GM21381 (cell line): Measurements from ENCODE around the gene ACSF3.

ENCODE experiments used
- ATAC-seq: cut with Tn5 transposase; IDR thresholded peaks from one replicate; pipeline ENCODE4 v1.9.1; 2021; ENCODE audit warnings: mild to moderate bottlenecking, moderate library complexity; ENCODE audit not compliant: unreplicated experiment

ACSF3 gene

DNA sequence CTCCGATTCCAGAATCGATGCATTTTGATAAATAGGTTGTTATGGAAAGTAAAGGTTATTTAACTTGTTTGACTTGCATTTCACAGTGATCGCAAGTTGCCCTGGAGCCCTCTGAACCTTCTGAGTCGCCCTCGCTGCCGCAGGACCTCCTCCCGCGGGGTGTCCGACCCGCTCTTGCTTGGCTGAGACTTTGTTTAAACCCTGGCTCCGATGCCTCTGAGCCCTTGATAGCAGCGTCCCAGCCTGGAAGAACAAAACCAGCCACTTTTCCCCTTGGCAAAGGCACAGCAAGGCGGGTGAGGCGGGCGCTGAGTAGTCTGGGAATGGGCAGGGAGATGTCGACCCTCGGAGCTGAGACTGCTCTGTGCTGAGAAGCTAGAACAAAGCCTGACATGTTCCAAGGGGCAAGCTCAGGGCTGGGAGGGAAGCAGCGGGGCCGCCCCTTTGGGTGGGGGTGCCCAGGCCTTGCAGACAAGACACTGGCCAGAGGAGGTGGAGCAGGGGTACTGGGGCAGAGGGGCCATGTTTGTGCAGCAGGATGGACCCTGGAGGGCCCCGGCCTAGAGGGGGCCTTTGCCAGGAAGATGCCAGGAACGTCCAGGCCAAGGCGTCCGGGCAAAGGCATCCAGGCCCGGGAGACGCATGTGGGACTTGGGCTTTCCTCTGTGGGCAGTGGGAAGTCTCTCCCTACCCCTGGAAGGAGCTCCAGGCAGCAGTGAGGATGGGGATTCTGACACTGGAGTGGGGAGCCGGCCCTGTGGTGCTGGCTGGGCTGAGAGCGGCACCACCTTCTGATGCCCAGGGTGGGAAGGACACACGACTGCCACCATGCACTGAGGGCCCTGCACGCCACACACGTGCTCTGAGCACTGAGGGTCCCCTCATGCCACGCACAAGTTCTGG is 47.6 kb downstream of the ACSF3 start:
- no peak for ATAC-seq

DNA sequence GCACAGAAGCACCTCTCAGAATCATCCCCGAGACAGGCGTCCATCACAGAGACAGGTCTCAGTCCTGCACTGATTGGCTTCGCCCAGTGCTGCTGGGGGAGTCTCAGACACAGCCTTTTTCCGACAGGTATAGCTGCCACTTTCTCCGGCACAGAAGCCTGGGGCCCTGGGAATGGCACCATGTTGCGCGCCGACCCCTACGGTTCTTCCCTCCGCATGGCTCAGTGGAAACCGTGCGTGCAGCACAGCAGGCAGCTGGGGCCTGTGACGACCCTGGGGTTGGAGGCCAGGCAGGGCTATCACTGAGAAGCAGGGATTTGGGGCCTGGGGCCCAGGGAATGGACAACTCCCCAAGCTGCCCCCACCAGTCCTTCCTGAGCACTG is 48.2 kb downstream of the ACSF3 start:
- ATAC-seq: no peak

DNA sequence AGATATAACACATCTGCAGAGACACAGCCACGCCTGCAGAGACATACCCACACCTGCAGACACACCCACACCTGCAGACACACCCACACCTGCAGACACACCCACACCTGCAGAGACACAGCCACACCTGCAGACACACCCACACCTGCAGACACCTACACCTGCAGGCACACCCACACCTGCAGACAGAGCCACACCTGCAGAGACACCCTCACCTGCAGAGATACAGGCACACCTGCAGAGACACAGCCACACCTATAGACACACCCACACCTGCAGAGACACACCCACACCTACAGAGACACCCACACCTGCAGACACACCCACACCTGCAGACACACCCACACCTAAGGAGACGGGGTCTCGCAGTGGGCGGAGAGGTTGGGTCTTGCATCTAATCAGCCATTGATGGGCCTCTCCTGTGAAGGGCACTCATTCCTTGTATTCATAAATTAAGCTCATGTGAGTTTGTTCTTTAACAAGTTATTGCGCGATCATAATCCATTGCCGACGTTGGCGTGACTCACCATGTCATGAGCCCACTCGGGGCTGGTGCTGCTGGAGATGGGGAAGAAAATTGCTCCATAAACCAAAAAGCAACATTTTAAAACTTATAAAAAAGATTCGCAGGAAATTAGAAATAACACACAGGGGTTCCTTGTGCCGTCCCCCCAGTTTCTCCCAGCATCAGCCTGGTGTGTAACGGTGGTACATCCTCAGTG is 49.0 kb downstream of the ACSF3 start:
- no peak for ATAC-seq

DNA sequence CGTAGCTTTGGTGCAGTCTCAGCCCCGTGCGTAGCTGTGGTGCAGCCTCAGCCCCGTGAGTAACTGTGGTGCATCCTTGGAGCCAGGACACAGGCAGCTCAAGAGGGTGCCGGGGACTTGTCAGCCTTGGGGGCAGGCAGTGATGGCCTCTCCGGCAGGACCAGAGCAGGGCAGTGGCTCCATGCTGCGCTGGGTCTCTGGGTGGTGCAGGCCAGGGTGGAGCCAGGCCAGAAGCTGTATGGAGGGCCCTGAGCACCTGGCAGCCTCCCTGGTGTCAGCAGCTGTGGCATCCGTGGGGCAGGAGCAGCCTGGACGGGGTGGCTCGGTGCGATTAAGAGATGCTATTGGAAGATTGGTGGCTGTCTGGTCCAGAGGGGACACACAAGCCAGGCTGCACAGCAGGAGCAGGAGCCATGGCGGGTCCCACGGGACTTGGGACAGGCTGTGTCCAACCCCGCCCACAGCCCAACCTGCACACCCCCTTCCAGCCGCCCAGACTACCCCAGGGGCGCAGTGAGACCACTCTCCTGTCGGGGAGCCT is 49.6 kb downstream of the ACSF3 start:
- no peak for ATAC-seq

DNA sequence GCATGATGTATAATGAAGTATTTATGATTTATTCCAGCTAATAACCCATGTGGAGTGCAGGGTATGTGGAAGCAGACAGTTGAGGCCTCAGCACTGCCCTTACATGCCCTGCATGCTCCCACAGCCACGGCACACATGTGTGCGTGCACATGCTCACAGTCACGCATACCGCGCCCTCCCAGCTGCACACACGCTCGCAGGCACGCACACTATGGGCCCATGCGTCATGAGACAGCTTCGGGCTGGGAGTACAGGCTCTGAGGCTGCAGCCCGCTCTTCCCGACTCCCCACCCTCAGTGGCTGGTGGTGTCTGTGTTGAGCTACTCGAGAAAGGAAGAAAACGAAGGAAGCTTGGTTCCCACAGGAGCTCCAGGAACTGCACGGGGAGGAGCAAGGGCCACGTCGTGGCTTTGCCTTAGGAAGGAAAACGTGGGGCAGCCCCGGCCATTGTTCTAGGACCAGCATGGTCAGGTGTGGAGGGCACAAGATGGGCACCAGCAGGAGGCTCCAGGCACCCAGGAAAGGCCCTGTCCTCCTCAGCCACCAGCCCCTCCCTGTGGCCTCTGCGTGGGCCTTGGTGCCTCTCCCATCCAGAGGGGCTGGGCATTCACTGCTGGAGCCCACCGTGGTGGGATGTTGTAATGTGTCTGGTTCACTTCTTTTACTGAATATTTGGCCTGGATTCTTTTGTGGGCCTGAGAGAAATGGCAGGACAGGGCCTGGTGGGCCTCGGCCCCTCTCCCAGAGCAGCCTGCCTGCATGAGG is 50.4 kb downstream of the ACSF3 start:
- no peak for ATAC-seq

DNA sequence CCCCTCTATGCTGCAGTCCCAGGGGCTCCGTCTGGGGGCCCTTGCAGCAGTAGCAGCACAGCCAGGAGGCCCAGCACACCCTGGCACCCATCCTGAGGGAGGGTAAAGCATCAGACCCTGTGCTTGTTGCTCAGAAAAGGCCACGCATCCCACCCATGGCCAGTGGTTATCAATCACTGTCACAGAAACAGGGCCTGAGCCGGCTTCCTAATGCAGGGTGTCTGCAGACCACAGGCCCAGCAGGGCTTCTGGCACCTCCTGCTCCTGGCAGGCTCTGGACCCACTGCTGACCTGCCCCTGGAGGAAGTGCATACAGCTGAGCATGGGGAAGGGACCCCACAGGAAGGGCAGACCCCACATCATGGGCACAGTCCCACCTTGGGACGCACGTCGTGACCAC is 51.0 kb downstream of the ACSF3 start:
- ATAC-seq: no peak

DNA sequence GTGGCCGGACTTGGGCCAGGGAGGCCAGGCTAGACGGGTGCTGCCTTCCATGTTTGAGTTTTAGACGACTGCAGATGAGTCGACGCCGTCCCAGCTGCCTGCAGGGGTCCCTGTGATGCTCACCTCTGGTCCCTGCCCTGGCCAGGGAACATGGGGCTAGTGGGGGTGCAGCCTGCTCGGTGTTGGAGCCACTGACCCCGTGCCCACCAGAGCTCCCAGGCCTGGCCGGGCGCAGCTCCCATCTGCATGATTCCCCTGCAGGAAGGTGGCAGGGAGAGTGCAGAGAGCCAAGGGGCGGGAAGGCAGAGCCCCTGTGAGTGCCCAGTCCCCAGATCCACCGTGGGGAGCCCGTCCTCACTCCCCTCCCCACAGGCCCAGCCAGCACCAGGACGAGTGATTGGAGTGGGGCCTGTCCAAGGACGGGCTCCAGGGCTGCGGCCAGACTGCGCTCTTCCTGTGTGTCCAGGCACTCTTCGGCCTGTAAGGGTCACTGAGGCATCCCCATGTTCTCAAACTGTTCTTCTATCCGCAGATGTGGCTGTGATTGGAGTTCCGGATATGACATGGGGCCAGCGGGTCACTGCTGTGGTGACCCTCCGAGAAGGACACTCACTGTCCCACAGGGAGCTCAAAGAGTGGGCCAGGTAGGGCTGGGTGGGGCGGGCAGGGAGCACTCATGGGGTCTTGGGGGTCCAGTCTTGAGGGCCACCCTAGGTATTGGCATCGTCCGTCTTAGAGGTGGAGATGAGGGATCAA is 51.9 kb downstream of the ACSF3 start:
- ATAC-seq: no peak

DNA sequence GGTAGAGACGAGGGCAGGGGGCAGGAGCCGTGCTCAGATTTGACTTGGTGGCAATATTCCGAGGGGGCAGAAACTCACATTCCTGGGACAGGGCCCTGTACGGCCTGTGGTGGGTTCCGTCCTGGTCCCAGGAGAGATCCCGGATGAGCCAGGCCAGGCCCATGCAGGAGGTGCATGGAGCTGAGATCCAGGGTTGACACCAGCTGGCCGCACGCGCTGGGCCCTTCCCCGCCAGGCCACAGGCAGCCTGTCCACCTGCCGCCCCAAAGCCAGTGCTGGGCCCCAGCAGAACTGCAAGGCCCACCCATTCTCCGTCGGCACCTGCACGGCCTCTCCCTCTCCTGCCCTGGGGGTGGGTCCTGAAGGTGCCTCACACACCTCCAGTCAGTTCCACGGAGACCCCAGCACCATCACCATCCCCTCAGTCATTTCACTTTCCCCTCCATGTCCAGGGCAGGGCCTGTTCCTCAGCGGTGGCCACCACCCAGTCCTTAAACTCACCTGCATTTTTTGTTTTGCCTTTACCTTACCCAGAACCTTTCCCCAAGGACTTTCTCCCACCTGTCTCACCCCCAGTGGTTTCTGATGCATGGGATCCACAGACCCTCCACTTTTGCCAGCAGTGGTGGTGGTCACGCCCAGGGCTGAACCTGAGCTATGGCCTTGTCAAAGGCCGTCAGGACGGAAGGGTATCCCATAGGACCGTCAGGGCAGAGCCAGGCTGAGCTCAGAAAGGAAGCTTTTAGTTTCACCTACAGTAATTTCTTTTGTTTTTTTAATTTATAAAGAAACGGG is 52.8 kb downstream of the ACSF3 start:
- ATAC-seq: no peak

DNA sequence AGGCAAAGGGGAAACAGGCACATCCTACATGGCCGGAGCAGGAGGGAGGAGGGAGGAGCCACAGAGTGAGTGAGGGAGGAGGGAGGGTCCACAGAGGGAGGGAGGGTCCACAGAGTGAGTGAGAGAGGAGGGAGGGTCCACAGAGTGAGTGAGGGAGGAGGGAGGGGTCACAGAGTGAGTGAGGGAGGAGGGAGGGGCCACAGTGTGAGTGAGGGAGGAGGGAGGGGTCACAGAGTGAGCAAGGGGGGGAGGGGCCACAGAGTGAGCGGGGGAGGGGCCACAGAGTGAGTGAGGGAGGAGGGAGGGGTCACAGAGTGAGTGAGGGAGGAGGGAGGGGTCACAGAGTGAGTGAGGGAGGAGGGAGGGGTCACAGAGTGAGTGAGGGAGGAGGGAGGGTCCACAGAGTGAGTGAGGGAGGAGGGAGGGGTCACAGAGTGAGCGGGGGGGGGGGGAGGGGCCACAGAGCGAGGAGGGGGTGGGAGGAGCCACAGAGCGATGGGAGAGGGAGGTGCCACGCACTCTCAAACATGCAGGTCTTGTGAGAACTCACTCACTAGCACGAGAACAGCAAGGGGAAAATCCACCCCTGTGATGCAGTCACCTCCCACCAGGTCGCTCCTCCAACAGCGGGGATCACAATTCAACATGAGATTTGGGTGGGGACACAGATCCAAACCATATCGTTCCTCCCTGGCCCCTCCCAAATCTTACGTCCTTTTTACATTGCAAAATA is 53.6 kb downstream of the ACSF3 start:
- ATAC-seq: no peak

DNA sequence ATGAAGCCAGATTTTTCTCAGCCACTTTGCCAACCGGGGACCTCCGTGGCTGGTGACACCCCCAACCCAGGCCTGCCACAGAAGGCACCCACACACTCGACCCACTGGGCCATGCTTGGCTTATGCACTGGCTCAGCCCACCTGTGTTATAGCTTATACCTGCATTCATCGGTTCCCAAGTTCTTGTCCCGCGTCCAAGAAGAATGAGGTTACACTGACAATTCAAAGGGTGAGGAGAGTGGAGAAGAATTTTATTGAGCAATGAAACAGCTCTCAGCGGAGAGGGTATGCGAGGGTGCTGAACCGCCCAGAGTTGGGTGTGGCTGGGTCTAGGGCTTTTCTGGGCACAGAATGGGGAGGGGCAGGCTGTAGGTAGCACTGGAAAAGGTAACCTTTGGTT is 55.7 kb downstream of the ACSF3 start:
- no peak for ATAC-seq

DNA sequence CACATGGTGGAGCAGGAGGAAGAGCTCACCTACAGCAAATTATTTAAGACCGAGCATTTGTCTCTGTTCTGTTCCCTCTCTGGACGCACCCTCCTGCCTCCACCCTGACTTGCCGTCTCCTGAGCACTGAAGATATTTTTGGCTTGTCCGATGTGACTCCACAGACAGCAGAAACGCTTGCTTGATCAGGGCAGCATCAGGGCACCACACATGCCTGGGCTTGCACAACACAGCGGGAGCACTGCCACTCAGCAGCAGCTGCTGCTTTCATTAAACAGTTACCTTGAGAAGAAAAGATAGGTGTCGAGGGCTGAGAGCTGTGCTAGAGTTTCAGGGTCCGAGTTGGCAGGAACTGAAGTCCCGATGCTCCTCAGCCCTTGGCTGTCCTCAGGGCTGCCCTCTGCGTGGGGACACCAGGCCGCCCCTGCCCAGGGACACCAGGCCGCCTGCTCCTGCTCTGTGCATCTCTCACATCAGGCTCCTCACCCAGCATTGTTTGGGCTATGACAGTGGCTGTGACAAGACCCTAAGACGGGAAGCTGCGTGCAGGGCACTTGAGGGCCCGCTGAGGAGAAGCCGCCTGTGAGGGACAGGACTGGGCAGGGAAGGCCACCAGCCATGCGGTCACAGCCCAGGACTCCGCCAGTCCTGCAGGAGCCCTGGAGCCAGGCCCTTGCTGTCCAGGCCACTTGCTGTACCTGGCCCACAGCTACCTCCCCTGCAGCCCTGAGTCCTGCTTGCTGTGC is 56.6 kb downstream of the ACSF3 start:
- no peak for ATAC-seq

DNA sequence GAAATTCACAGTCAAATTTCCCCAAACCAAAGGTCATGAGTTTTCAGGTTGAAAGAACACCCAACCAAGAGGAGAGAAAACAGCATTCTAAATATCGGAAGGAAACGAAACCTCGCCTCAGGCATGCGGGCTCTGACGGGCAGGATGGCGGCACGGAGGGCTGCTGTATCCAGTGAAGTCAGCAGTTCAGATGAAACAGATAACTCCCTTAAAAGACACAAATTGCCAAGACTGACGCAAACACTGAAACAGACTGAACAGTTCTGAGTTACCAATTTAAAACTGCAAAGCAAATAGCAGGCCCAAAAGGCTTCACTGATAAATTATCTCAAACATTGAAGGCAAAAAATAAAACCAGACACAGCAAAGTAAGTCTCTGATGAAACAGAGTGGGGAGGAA is 57.3 kb downstream of the ACSF3 start:
- no peak for ATAC-seq

DNA sequence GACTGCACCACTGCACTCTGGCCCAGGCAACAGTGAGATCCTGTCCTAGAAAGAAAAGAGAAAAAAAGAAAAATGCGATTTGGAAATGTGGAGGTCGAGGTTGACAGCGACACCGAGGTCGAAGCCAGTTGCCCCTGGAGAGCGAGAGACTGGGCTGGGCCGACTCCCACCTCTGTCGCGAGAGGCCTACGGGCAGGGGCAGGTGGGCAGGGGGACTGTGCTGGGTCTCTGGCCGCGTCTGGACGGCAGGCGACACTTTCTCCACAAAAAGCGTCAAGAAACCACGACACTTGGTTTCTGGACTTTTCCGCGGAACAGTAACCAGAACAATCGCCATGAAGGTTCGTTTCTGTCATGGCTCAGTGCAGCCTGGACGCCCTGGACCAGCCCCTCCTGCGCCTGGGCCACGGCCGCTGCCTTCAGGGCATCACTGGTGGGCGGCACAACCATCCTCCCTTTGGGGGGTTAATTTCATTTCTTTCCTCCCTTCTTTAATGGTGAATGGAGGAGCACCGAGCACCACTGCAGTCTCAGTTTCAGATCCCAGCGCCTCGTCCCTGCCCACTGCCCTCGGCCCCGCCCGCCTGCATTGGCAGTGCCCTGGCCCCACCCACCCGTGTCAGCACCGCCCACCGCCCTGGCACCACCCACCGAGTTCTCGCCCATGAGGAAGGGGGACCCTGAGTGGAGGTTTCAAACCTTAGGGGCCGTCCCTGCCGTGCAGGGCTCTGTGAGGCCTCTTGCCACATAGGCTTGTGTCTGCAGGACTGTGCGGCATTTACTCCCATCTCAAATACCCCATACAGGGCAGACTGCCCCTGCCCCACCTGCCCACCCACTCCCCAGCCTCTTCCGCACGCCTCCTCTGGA is 59.4 kb downstream of the ACSF3 start:
- no peak for ATAC-seq

DNA sequence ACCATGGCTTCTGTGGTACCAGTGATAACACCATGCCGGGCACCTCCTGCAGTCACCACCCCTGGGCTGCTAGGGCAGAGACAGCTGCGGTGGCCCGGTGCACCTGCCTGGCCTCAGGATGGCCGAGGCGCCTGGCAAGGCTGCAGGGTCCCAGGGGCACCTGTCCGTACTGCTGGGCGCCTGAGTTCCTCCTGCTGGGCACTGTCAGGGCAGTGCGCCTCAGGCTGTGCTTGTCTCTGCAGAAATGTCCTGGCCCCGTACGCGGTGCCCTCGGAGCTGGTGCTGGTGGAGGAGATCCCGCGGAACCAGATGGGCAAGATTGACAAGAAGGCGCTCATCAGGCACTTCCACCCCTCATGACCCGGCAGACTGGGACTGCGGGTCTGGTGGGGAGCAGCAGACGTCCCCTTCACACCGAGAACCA is 60.2 kb downstream of the ACSF3 start:
- no peak for ATAC-seq

DNA sequence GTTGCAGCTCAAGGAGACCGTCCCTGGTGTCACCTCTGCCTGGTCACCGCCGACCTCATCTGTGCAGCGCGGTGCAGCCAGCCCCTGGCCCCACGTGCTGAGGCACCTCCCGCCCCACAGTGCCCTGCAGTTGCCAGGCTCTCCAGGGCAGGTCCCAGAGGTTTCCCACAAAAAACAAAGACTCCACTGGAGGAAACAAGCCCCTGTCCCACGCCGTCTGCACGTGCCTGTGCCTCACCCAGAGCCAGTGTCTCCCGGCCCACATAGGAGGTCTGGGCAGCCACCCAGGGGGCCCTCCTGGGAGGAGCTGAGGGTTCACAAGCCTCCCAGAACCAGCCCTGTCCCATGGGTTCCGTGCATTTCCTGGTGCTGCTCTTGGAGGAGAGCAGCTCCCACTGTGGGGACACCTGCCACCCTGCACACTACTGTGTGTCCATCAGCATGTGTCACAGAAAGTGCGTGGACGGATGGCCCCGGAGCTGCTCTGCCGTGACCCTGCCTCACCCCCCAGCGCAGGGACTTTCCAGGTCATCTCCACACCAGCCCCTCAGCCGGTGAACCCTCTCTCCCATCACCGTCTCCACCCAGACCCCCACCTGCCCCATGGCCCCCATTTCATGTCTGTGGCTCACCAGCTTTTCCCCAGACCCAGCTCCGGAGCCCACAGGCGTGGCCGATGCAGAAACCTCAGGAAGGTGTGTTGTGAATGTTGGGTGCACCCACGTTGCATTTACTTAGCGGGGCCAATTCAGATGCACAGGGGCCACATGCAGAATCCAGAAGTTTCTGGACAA is 60.9 kb downstream of the ACSF3 start:
- no peak for ATAC-seq

DNA sequence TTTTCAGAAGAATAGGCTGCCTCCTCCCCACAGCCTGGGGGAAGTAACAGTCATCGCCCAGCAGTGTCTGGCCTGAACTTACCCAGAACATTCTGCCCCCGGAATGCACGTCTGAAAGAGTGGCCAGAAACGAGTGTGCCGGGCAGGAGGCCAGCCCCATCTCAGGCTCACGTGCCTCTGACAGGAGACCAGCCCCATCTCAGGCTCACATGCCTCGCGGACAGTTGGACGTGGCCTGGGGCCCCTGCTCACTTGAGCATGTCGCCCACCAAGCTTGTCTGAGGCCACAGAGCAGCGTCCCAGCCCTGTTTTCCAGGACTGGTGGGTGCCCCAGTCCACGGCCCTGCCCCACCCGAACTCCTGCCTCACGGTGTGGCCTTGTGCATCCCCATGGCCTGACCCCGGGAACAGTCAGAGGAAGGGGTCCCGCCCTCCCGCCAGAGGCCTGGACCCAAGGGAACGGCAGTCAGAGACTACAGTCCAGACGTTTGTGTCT is 61.6 kb downstream of the ACSF3 start:
- no peak for ATAC-seq
